ENCODE measurements around the gene NPIPB12. TPM values are rescaled to one million over a fixed set of nuclear protein-coding genes. Genes with fewer than 3 reads are reported as not detected.
A peak's percentile ranks its signal among the peaks of the same experiment; 100 is the strongest.
"Not testable (repeated sequence)": the region's sequence is repeated elsewhere in the genome, so short reads cannot be mapped to it uniquely, and the experiment has no call there.

Gene NPIPB12
- total RNA-seq, result 43.2 TPM

DNA sequence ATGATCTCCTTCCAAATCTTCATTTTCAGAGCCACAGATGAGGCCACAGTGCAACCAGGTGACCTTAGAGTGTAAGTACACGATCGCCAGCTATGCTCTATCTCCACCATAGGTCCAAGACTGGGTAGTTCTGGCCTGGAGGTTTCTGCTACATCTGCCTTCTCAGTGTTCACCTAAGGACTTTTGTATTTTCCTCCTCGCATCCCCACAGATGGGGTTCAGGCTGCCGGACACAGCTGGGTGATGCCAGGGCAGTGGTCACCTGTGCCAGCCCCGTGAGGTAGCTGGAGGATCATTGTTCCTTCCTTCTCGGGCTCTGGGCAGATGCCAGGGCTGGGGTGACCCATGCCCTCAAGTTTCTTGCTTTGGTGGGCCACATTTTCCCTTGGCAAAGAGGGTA, at the start of gene NPIPB12:
Gene NPIPB12, minus strand, starts transcription at position 101 of the 400 bp plus-strand sequence.
- H3K27me3 ChIP-seq; H3K27ac ChIP-seq; H3K36me3 ChIP-seq; DNase-seq (ENCODE audit: low spot score in 2 of 2); H3K4me1 ChIP-seq; intact Hi-C loops (cut with DNase I); H3K9me3 ChIP-seq; H3K4me3 ChIP-seq: not testable (repeated sequence)

DNA sequence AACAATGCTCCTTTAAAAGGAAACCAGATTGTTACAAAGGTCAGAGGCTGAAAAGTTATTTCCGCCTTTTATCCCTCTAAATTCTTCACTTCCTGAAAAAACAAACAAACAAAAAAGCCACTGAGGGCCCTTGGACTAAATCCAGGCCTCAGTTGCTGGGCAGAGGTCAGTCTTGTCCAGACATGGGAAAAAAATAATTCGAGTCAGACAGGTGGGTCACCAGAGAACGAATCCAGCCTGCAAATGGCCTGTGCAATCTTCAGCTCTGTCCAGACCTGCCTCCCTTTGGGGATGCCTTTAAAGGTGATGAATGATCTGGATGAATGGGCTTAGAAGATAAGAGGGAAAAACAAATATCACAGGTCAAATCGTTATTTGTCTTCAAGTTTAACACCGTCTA, 15.3 kb upstream of the NPIPB12 start:
- H3K27ac ChIP-seq; H3K4me3 ChIP-seq; intact Hi-C loops (cut with DNase I): not testable (repeated sequence)

DNA sequence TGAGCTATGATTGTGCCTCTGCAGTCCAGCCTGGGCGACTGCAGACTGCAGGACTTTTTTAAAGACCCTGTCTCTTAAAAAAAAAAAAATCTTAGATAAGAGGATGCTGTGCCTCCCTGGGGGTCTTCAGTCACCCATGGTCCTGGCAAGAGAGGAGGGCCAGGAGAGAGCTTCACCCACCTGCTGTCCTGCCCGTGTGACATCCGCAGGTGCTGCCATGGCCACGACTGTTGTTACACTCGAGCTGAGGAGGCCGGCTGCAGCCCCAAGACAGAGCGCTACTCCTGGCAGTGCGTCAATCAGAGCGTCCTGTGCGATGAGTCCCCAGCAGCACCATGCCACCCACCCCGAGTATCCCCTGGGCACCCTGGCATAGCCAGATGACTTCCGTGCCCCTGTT, 23.9 kb downstream of the NPIPB12 start:
- DNase-seq (ENCODE audit: low spot score in 2 of 2), result peak in 1 of 2 donors; percentile 30
- H3K27me3 ChIP-seq; intact Hi-C loops (cut with DNase I); H3K4me1 ChIP-seq; H3K9me3 ChIP-seq; H3K27ac ChIP-seq; H3K36me3 ChIP-seq; H3K4me3 ChIP-seq: not testable (repeated sequence)

More for the DNA sequence above, 15.3 kb upstream of the NPIPB12 start:
- not testable (repeated sequence) for H3K4me1 ChIP-seq; H3K27me3 ChIP-seq; H3K9me3 ChIP-seq; DNase-seq (ENCODE audit: low spot score in 2 of 2); H3K36me3 ChIP-seq

DNA sequence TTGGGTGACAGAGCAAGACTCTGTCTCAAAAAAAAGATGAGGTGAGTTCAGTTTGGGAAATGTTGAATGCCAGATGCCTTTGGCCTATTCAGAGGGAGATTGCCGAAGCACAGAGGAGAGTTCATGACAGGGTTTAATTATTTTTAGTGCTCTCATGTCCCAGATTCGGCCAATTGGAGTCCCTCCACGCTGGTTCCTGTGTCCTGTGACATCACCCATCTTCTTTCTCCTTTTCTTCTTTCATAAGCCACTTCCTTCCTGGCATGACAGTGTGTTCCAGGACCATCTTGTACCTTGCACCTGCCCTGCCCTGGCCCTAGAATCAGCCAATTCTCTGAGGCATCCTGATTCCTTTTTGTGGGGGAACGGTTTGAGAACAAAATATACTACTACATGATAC, 34.1 kb downstream of the NPIPB12 start:
- H3K27ac ChIP-seq; intact Hi-C loops (cut with DNase I); H3K27me3 ChIP-seq; H3K9me3 ChIP-seq; H3K36me3 ChIP-seq; H3K4me1 ChIP-seq; DNase-seq (ENCODE audit: low spot score in 2 of 2); H3K4me3 ChIP-seq: not testable (repeated sequence)

DNA sequence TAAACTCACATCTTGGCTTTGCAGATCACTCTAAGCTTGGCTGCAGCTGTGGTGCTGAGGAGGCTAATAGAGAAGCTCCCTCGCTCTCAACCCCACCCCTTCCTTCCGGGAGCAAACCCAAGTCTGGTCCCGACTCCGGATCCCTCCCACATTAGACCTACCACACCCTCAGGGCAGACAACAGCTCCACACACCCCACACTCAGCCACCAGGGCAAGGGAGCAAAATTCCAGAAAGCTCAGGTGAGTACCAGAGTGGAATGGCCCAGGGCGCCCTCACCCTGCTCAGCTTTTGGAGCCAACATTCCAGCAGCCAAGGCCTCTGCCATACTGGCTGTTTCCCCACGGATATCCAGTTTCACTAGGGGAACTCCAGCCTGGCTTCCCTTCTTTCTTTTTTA, 36.5 kb downstream of the NPIPB12 start:
- peak overlapping the region in 1 of 2 donors; percentile 48 for H3K4me3 ChIP-seq
- peak; percentile 18 to 71 for DNase-seq (ENCODE audit: low spot score in 2 of 2)
- H3K36me3 ChIP-seq; H3K9me3 ChIP-seq; H3K4me1 ChIP-seq; H3K27me3 ChIP-seq; H3K27ac ChIP-seq; intact Hi-C loops (cut with DNase I): not testable (repeated sequence)

DNA sequence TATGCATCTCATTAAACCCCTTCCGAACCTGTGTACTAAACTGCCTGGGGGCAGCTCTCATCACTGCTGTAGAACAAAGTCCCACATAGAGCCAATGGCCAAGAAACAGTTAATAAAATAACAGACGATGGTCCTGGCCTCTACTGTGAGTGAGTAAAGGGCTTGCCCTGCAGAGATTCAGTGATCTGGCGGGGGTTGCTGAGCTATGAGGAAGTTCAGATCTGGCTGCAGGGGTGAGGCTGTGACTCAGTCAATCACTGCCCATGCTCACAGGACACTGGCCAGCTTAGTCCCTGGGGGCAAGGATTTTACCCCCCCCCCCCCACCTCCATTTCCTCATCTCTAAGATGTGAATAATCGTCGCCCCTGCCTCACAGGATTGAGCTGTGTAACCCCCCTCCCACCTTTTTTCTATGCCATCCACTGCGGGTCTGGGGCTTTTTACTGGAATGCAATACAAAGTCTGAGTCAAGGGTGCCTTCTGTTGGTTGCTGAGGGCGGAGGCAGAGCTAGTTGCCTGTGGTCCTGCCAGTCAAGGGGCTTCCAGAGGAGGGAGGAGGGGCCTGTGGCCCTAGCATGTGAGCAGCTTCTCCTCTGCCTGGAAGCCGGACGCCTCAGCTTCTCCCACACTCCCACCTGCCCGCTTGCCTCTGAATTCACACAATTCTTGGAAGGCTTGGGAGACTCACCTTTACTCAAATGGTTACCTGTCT, 38.4 kb downstream of the NPIPB12 start:
- intact Hi-C loops (cut with DNase I); H3K27me3 ChIP-seq; H3K9me3 ChIP-seq; DNase-seq (ENCODE audit: low spot score in 2 of 2); H3K4me1 ChIP-seq; H3K36me3 ChIP-seq; H3K4me3 ChIP-seq; H3K27ac ChIP-seq: not testable (repeated sequence)

DNA sequence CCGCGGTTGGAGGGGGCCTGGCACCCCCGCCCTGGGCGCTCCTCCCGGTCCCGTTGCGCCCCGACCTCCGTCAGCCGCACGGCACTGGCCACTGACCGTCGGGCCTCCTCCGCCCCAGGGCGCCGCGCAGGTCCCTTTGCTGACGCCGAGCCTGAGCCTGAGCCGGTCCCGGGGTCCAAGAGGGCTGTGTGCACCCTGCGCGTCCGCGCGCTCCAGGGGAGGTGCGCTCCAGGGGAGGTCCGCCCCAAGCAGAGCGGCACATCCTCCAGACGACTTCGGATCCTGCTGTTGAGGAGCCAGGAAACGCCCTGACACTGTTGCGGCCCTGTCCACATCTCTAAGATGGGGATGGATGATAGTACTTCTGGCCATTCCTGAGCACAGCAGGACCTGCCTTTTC, 39.3 kb downstream of the NPIPB12 start:
- H3K9me3 ChIP-seq; DNase-seq (ENCODE audit: low spot score in 2 of 2); H3K27ac ChIP-seq; H3K36me3 ChIP-seq; H3K4me1 ChIP-seq; intact Hi-C loops (cut with DNase I); H3K4me3 ChIP-seq; H3K27me3 ChIP-seq: not testable (repeated sequence)

DNA sequence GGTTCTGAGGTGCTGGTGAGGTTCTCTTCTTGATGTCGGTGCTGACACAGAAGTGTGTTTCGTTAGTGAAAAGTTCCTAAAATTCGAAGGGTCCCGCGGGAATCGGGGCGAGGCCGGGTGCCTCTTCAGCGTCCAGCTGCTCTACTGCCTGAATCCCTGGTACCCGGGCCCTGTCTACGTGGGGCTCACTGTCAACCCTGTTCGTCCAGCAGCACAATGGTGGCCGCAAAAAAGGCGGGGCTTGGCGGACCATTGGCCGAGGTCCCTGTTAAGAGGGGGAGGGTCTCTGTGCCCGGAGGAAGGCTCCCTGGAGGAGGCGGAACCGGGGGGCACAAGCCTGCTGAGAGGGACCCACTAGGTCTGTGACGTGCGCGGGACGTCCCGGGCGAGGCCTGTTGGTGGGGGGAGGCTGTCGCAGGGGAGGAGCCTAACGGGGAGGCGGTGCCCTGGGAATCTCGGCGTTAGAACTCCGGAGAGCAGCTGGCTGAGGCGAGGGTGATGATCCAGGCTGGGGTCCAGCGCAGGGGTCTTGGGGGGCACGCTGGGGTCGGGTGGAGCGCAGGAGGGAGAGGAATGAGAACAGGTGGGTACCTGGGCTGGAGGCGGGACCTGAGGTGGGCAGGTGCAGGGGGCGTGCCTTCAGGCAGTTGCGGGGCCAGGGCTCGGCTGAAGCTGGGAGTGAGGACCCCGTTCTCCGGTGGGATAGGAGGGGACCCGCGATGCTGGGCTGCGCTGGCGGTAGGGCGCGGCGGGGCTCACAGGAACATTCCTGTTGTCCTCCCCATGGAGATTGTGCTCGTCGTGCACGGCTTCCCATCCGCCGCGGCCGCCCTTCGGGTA, 40.0 kb downstream of the NPIPB12 start:
- DNase-seq (ENCODE audit: low spot score in 2 of 2); H3K4me1 ChIP-seq; intact Hi-C loops (cut with DNase I); H3K9me3 ChIP-seq; H3K27me3 ChIP-seq; H3K27ac ChIP-seq; H3K4me3 ChIP-seq; H3K36me3 ChIP-seq: not testable (repeated sequence)

DNA sequence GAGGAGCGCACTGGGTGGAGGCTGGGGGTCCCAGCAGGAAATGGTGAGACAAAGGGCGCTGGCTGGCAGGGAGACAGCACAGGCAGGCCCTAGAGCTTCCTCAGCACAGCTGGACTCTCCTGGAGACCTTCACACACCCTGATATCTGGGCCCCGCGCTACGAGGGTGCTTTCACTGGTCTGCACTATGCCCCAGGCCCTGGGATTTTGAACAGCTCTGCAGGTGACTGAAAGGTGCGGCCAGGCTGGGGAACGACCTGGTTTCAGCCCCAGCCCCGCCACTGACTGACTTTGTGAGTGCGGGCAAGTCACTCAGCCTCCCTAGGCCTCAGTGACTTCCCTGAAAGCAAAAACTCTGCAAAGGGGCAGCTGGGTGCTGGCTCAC, 45.6 kb downstream of the NPIPB12 start:
- H3K27ac ChIP-seq; H3K4me3 ChIP-seq; H3K9me3 ChIP-seq; DNase-seq (ENCODE audit: low spot score in 2 of 2); H3K4me1 ChIP-seq; H3K27me3 ChIP-seq; intact Hi-C loops (cut with DNase I); H3K36me3 ChIP-seq: not testable (repeated sequence)

DNA sequence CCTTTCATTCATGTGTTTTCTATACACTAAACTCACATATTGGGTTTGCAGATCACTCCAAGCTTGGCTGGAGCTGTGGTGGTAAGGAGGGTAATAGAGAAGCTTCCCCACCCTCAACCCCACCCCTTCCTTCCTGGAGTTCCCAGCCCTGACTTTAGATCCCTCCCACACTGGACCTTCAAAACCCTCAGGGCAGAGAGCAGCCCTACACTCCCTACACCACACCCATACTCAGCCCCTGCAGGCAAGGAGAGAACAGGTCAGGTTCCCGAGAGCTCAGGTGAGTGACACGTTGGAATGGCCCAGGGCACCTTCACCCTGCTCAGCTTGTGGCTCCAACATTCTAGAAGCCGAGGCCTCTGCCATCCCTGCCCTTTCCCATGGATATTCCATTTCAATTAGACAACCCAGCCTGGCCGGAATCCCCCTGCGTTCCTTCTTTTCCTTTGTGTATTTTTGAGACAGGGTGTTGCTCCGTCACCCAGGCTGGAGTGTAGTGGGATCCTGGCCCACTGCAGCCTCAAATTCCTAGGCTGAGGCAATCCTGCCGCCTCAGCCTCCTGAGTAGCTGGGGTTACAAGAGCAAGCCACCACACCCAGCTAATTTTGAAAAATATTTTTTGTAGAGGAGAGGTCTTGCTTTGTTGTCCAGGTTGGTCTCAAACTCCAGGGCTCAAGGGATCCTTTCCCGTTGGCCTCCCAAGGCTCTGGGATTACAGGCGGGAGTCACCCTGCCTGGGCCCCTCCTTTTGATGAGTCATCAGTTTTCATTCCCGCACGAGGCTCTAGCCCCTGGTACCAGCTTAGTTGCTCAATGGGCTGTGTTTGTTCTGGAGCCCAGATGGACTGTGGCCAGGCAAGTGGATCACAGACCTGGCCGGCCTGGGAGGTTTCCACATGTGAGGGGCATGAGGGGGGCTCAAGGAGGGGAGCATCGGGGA, 46.2 kb downstream of the NPIPB12 start, which contains the start of gene SULT1A4:
Gene SULT1A4, plus strand, starts transcription at position 208 of the 941 bp plus-strand sequence. CDS start 1,473 bp downstream, outside the sequence.
- H3K4me1 ChIP-seq; H3K27me3 ChIP-seq; H3K27ac ChIP-seq; H3K4me3 ChIP-seq; H3K9me3 ChIP-seq; DNase-seq (ENCODE audit: low spot score in 2 of 2); H3K36me3 ChIP-seq; intact Hi-C loops (cut with DNase I): not testable (repeated sequence)

DNA sequence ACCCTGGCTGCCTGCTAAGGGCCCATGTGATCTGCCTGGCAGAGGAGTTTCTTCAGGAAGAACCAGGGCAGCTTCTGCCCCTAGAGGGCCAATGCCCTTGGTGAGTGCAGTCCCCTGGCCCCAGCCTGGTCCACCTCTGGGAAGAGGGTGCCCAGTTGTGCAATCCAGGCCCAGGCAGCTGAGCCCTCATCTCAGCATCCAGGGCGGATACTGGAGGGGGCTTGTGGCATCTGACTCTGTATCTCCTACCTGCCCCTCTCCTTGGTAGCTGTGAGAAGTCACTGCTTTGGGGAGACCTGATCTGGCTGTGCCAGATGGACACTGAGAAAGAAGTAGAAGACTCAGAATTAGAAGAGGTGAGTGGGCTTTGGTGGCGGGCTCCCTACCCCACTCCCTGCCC, 48.5 kb downstream of the NPIPB12 start:
- DNase-seq (ENCODE audit: low spot score in 2 of 2); H3K27me3 ChIP-seq; H3K9me3 ChIP-seq; H3K27ac ChIP-seq; intact Hi-C loops (cut with DNase I); H3K4me1 ChIP-seq; H3K36me3 ChIP-seq; H3K4me3 ChIP-seq: not testable (repeated sequence)

DNA sequence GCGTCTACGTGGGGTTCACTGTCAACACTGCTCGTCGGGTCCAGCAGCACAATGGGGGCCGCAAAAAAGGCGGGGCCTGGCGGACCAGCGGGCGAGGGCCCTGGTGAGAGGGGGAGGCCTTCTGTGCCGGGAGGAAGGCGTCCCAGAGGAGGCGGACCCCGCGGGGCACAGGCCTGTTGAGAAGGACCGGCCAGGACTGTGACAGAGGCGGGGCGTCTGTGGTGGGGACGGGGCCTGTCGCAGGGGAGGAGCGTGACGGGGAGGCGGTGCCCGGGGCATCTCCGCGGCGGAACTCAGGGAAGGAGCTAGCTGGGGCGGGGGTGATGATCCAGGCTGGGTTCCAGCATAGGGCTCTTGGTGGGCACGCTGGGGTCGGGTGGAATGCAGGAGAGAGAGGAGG, 51.4 kb downstream of the NPIPB12 start:
- H3K9me3 ChIP-seq; H3K27ac ChIP-seq; H3K4me1 ChIP-seq; H3K27me3 ChIP-seq; intact Hi-C loops (cut with DNase I); DNase-seq (ENCODE audit: low spot score in 2 of 2); H3K36me3 ChIP-seq; H3K4me3 ChIP-seq: not testable (repeated sequence)

DNA sequence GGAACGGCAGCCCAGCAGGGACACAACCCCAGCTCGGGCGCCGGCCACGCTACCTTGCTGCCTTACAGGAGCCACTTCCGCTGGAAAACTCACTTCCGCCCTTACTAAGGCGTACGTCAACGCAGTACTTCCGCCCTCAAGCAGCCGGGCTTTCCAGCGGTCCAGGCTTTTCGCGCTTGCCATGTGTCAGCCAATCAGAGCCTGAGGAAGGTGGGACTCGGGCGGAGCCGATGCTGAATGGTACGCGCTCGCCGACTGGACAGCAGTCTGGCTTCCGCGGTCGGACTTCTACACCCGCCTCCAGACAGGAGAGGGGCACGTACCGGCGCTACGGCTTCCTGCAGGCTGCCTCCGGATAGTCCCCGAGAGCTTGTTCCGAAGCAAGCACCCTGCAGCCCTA, 51.9 kb downstream of the NPIPB12 start, which contains the start of the genes BOLA2 and SLX1B:
Gene BOLA2, minus strand, starts transcription at position 83 of the 400 bp plus-strand sequence. CDS start 98 bp downstream, outside the sequence.
Gene SLX1B, plus strand, starts transcription at position 265 of the 400 bp plus-strand sequence.
- intact Hi-C loops (cut with DNase I); H3K4me3 ChIP-seq; H3K4me1 ChIP-seq; DNase-seq (ENCODE audit: low spot score in 2 of 2); H3K27me3 ChIP-seq; H3K9me3 ChIP-seq; H3K36me3 ChIP-seq; H3K27ac ChIP-seq: not testable (repeated sequence)

Data from ascending aorta (tissue), 2 donors.